H1 (cell line): ENCODE measurements around the gene TGM6. TPM values are rescaled to one million over a fixed set of nuclear protein-coding genes. Genes with fewer than 3 reads are reported as not detected.

Experiments used
- CTBP2 ChIP-seq: IDR thresholded peaks from 2 replicates; pipeline ENCODE4 v1.7.0; 2011; ENCODE audit warnings: borderline replicate concordance, mild to moderate bottlenecking, moderate library complexity, mixed read lengths, low read length; ENCODE audit not compliant: insufficient read depth, insufficient read length
- polyA plus RNA-seq, 7 experiments: library from polyadenylated mRNA; depleted of rRNA in 3 of 7; stranded (reverse) in 5 of 7; unstranded in 2 of 7; fragments of >200 nt in 5 of 7; fragments of 200-250 nt in 2 of 7; gene quantifications; 1 replicate in 5 of 7; 2 replicates in 1 of 7; 4 replicates in 1 of 7; pipeline versions ENCODE4 v1.2.1 to v1.2.3, GENCODE V29; 2011 to 2013; ENCODE audit warnings: missing spikeins in 2 of 7, mixed read lengths in 2 of 7
- total RNA-seq: library from RNA; stranded (reverse); fragmentation: NEBNext Ultra II Directional; extraction: Animal tissue kit (Norgen Biotek cat#: 25700); gene quantifications from 2 replicates; pipeline ENCODE4 v1.2.1, GENCODE V29; 2021

TGM6 gene
- total and polyA plus RNA-seq, 2 of the 8 experiments (the other 6 are each of a cell fraction or from before 2014, with no cell fraction given), result 0.03 TPM; not detected in 1

DNA sequence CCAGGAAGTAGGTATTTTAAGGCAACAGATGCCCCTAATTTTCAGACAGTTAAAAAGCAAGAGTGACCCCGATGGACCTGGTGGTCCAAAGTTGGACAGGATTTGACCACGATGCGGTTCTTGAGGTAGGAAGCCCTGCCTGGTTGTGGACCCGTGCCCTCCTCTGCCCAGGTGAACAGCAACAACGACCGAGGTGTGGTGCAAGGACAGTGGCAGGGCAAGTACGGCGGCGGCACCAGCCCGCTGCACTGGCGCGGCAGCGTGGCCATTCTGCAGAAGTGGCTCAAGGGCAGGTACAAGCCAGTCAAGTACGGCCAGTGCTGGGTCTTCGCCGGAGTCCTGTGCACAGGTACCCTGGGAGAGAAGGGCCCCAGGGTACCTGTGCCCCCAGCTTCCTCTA, 18.7 kb downstream of the TGM6 start (continued):
- TF ChIP-seq CTBP2, result no peak
- TF ChIP-seq, all 59 proteins: peak for 0
